ENCODE measurements around the gene SIK3.

Gene SIK3

GRCh38 chr11:116823031-116823843, 275.0 kb downstream of the SIK3 start, which contains the start of gene APOA4:
Gene APOA4 (minus strand): TSS chr11:116823304. CDS start chr11:116823191, 113 bp downstream.
- TF ChIP-seq CTCF (IDR thresholded peaks at IDR 0.05; ENCODE audit: control insufficient read depth, insufficient read depth, low read depth, low read length, missing control alignments): no peak
- DNase-seq (ENCODE audit: low read depth): no peak

DNA sequence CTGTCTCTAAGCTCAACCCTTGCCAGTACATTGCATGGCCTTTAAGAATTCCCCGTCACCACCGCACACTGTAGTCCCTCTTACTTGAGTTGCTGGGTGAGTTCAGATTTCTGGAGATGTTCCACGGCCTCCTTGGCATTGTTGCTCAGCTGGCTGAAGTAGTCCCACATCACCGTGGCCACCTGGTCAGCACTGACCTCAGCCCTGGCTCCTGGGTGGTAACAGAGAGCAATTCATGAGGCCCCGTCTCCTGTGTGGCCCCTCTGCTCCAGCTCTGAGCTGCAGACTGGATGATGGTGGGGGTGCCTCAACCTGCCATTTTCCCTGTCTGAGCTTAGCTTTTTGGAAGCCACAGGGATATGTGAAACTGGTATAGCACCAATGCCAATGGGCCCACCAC, 275.7 kb downstream of the SIK3 start:
- no peak overlapping the region for H3K4me3 ChIP-seq (ENCODE audit: control insufficient read depth, low read depth, low read length)
- no peak for DNase-seq (ENCODE audit: low read depth)
- no peak for TF ChIP-seq CTCF (IDR thresholded peaks at IDR 0.05; ENCODE audit: control insufficient read depth, insufficient read depth, low read depth, low read length, missing control alignments)

More at GRCh38 chr11:116823031-116823843, 275.0 kb downstream of the SIK3 start, which contains the start of gene APOA4:
- no peak within 1 kb of the TSS for H3K4me3 ChIP-seq (ENCODE audit: control insufficient read depth, low read depth, low read length)

DNA sequence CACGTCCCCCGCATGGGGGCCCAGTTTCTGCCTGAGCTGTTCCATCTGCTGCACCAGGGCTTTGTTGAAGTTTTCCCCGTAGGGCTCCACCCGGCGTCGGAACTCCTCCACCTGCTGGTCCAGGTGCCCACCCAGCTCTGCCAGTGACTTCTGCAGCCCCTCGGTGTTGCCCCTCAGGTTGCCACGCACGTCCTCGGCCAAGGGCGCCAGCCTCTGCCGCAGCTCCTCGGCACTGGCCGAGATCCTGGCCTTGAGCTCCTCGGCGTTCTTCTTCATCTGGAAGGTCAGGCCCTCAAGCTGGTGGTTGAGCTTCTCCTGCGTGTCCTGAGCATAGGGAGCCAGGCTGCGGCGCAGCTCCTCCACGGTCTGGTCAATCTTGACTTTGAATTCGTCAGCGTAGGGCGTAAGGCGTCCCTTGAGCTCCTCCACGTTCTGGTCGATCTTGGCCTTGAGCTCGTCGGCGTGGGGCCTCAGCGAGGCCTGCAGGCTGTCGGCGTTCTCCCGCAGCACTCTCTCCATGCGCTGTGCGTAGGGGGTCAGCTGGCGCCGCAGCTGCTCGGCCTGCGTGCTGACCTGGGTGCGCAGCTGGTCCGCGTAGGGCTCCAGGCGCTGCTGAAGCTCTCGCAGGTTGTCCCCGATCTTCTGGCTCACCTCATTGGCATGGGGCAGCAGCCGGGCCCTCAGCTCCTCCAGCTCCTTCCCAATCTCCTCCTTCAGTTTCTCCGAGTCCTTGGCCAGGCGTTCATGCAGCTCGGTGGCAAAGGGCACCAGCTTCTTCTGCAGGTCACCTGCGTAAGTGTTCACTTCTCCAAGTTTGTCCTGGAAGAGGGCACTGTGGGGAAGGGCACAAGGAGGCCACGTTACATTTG, 276.9 kb downstream of the SIK3 start:
- no peak overlapping the region for H3K4me3 ChIP-seq (ENCODE audit: control insufficient read depth, low read depth, low read length)
- no peak for DNase-seq (ENCODE audit: low read depth)

GRCh38 chr11:116819049-116819448, 279.2 kb downstream of the SIK3 start:
- no peak for DNase-seq (ENCODE audit: low read depth)
- TF ChIP-seq CTCF (IDR thresholded peaks at IDR 0.05; ENCODE audit: control insufficient read depth, insufficient read depth, low read depth, low read length, missing control alignments): no peak
- no peak overlapping the region for H3K4me3 ChIP-seq (ENCODE audit: control insufficient read depth, low read depth, low read length)

More for the DNA sequence above, 276.9 kb downstream of the SIK3 start:
- TF ChIP-seq CTCF (IDR thresholded peaks at IDR 0.05; ENCODE audit: control insufficient read depth, insufficient read depth, low read depth, low read length, missing control alignments): no peak

- no peak for TF ChIP-seq CTCF (IDR thresholded peaks at IDR 0.05; ENCODE audit: control insufficient read depth, insufficient read depth, low read depth, low read length, missing control alignments)
- no peak for DNase-seq (ENCODE audit: low read depth)
- no peak overlapping the region for H3K4me3 ChIP-seq (ENCODE audit: control insufficient read depth, low read depth, low read length)
Measured at GRCh38 chr11:116814502-116814901, 283.7 kb downstream of the SIK3 start.

DNA sequence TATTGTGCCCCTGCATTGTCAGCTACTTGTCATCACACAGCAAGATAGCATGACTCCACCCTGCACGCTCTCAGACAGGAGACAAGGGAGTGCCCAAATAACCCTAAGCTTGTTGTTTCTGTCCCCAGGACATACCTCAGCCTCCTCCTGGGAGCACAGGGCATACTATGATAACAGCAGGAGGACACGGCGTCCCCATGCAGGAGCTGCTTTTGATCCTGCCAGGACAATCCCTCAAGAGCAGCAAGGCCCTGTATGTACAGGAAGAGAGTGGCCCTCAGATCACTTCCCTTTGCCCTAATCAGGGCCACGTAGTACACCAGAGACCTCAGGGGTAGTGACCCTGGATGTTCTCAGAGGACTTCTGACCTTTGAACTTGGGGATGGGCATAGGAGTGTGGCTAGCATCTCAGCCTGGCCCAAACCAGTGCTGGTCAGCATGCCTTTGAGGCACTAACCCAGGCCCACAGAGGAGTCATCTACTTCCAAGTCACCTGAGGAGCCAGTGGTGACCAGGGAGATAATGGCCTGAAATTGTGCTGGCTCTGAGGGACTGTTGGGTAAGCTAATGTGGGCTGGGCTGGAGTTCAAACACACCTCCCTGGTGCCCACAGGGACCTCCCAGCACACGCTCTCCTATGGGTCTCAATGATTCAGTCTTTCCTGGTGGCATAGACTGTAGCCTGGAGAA, 284.3 kb downstream of the SIK3 start:
- no peak for DNase-seq (ENCODE audit: low read depth)
- TF ChIP-seq CTCF (IDR thresholded peaks at IDR 0.05; ENCODE audit: control insufficient read depth, insufficient read depth, low read depth, low read length, missing control alignments): no peak
- no peak overlapping the region for H3K4me3 ChIP-seq (ENCODE audit: control insufficient read depth, low read depth, low read length)
